ENCODE results near the gene REST.

DNA sequence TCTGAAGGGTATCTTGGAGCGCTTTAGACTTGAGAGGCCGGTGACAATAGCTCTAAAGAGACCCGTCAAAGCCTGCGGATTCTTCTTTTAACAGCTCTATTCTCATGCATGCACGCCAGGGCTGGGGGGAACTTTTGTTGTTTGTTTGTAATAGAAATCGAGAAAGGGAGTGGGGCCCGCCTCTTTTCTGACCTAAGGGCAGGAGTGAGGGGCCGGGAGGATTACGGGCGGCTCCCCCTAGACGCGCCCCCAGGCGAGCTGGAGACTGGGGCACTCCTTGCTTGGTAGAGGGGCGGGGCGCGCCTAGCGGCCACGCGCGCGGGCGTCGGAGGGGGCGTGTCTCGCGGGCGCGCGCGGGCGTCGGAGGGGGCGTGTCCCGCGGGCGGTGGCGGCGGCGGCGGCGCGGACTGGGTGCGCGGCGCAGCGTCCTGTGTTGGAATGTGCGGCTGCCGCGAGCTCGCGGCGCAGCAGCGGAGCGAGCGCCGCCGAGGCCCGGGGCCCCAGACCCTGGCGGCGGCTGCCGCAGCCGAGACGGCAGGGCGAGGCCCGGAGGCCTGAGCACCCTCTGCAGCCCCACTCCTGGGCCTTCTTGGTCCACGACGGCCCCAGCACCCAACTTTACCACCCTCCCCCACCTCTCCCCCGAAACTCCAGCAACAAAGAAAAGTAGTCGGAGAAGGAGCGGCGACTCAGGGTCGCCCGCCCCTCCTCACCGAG is at the start of gene REST:
- no peak for TF ChIP-seq SUZ12 (IDR thresholded peaks at IDR 0.05)
- TF ChIP-seq TARDBP (IDR thresholded peaks at IDR 0.05) = no peak
- TF ChIP-seq FOXK2 (IDR thresholded peaks at IDR 0.05) = no peak
- TF ChIP-seq ZNF384 (IDR thresholded peaks at IDR 0.05) = no peak
- TF ChIP-seq ELF4 (IDR thresholded peaks at IDR 0.05) = no peak
- TF ChIP-seq FOXM1 (IDR thresholded peaks at IDR 0.05; ENCODE audit: borderline replicate concordance) = no peak
- TF ChIP-seq ARNT (IDR thresholded peaks at IDR 0.05) = no peak
- TF ChIP-seq, protein P1, sequence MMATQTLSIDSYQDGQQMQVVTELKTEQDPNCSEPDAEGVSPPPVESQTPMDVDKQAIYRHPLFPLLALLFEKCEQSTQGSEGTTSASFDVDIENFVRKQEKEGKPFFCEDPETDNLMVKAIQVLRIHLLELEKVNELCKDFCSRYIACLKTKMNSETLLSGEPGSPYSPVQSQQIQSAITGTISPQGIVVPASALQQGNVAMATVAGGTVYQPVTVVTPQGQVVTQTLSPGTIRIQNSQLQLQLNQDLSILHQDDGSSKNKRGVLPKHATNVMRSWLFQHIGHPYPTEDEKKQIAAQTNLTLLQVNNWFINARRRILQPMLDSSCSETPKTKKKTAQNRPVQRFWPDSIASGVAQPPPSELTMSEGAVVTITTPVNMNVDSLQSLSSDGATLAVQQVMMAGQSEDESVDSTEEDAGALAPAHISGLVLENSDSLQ (IDR thresholded peaks at IDR 0.05) = no peak
- no peak for TF ChIP-seq BHLHE40 (IDR thresholded peaks at IDR 0.05; ENCODE audit: borderline replicate concordance)
- TF ChIP-seq L3MBTL2 (conservative IDR thresholded peaks at IDR 0.05) = peak; percentile 30; the same call in 1 of the 2 replicates
